Panc1 (cell line): ENCODE results near the gene PEDS1. TPM values are rescaled to one million over a fixed set of nuclear protein-coding genes. Genes with fewer than 3 reads are reported as not detected.
A peak's percentile ranks its signal among the peaks of the same experiment; 100 is the strongest.

Source experiments
- ATAC-seq: fragments of 200-7000 bp; cut with Tn5 transposase; 2 replicates; pipeline ENCODE4 v1.9.1; 2020; ENCODE audit warnings: mild to moderate bottlenecking, moderate library complexity
- BruUV-seq: library from RNA; stranded (reverse); fragments of 400-500 nt; replicated peaks from 2 replicates; lab custom pipeline; 2021; lab: Mats Ljungman, UMichigan
- CTCF ChIA-PET: fragments of 300-600 bp; sonication (Branson Sonifier 250); formaldehyde crosslinking; loops from one replicate; lab custom pipeline; 2022; ENCODE audit warnings: antibody characterized with exemption; lab: Charles Lee
- POLR2A ChIA-PET: fragments of 300-600 bp; sonication (Branson Sonifier 250); formaldehyde crosslinking; loops from one replicate; lab custom pipeline; 2022; ENCODE audit warnings: antibody characterized with exemption; lab: Charles Lee
- DNase-seq: peaks from one replicate; pipeline ENCODE4 v3.0.0-alpha.2; 2010; ENCODE audit warnings: low read depth, low spot score
- H3K27ac ChIP-seq: 2 replicates; pipeline ENCODE4 v1.5.1; 2011; ENCODE audit warnings: mild to moderate bottlenecking, low read length, inconsistent platforms
- H3K27me3 ChIP-seq: fragments of 200-500 bp; sonication (Bioruptor generic); 2 replicates; pipeline ENCODE4 v1.6.0; 2014; ENCODE audit warnings: low read length, inconsistent platforms; ENCODE audit not compliant: control insufficient read depth, insufficient read depth
- H3K36me3 ChIP-seq: fragments of 200-500 bp; sonication (Bioruptor generic); 2 replicates; pipeline ENCODE4 v1.5.1; 2014; ENCODE audit warnings: inconsistent platforms, mild to moderate bottlenecking, low read length, moderate library complexity; ENCODE audit not compliant: control insufficient read depth, insufficient read depth
- H3K4me1 ChIP-seq: 2 replicates; pipeline ENCODE4 v1.5.1; 2011; ENCODE audit warnings: inconsistent platforms, mild to moderate bottlenecking, low read length, moderate library complexity; ENCODE audit not compliant: control insufficient read depth, insufficient read depth
- H3K4me3 ChIP-seq, 2 experiments: 2 replicates each; pipeline ENCODE4 v1.5.1; 2011 to 2012; ENCODE audit warnings: low read depth in 2 of 2, low read length in 2 of 2, mild to moderate bottlenecking in 2 of 2, inconsistent platforms in 1 of 2, moderate library complexity in 1 of 2
- H3K9me3 ChIP-seq: fragments of 200-500 bp; sonication (Bioruptor generic); 2 replicates; pipeline ENCODE4 v1.5.1; 2014; ENCODE audit warnings: low read depth, mild to moderate bottlenecking, inconsistent platforms, low read length, moderate library complexity; ENCODE audit not compliant: control insufficient read depth, insufficient read depth
- CTCF ChIP-seq: fragments of 450-650 bp; IDR thresholded peaks from 2 replicates; pipeline ENCODE4 v1.5.1; 2017; ENCODE audit warnings: mild to moderate bottlenecking
- POLR2AphosphoS5 ChIP-seq: IDR thresholded peaks from 2 replicates; pipeline ENCODE4 v1.6.1; 2012; ENCODE audit warnings: mild to moderate bottlenecking, low read depth, low read length, moderate library complexity
- REST ChIP-seq, 2 experiments: IDR thresholded peaks; 2 replicates each; pipeline ENCODE4 v1.6.1; 2011 to 2012; ENCODE audit warnings: low read depth in 2 of 2, control low read depth in 1 of 2, low read length in 1 of 2, mild to moderate bottlenecking in 1 of 2, moderate library complexity in 1 of 2; ENCODE audit not compliant: insufficient read depth in 1 of 2
- SIN3A ChIP-seq: IDR thresholded peaks from 2 replicates; pipeline ENCODE4 v1.6.1; 2012; ENCODE audit warnings: low read depth, mild to moderate bottlenecking, low read length, moderate library complexity, borderline replicate concordance; ENCODE audit not compliant: insufficient read depth
- TCF7L2 ChIP-seq: IDR thresholded peaks from 2 replicates; pipeline ENCODE4 v1.6.1; 2011; ENCODE audit warnings: mild to moderate bottlenecking, low read depth, low read length, inconsistent platforms
- in situ Hi-C: cut with HindIII; loops from 2 replicates; pipeline ENCODE4 v1.10.0; 2016; ENCODE audit warnings: low sequenced_read_pairs, low pct_unique_long_range_greater_than_20kb
- intact Hi-C: fragments of 100-400 bp; cut with micrococcal nuclease; formaldehyde crosslinking; loops from one replicate; pipeline ENCODE4 v1.10.0; 2022; ENCODE audit not compliant: unreplicated experiment
- total RNA-seq: library from RNA; stranded (reverse); gene quantifications from one replicate; pipeline ENCODE4 v1.2.1, GENCODE V29; 2021; ENCODE audit not compliant: unreplicated experiment

Gene PEDS1
- total RNA-seq, 1 experiment from 2014 or later: 88.9 TPM

- DNase-seq (peak; percentile 90), ATAC-seq (peak; percentile 88)
- Histone ChIP-seq H3K36me3 (no peaks in the 10 kb centered on the region), H3K27me3 (no peaks in the 10 kb centered on the region), H3K4me1 (peaks cover 32% of the 10 kb centered on the region), H3K27ac (peak overlapping the region; percentile 96), H3K9me3 (no peaks in the 10 kb centered on the region), H3K4me3 (peak overlapping the region; percentile 61 to 77)
- no peak for TF ChIP-seq TCF7L2
- TF ChIP-seq SIN3A: peak; percentile 41; the same call in 1 of the 2 replicates
- TF ChIP-seq POLR2AphosphoS5: peak; percentile 52; the same call in 1 of the 2 replicates
- ChIA-PET POLR2A (interaction anchor here (0.5 to 1.1 kb wide), 2 partner anchors 23 to 37 kb away, joined by 4 to 5 read pairs; no protein-coding TSS in a partner anchor), CTCF (interaction anchor here (0.6 to 0.8 kb wide), 2 partner anchors 136 to 214 kb away, joined by 3 to 5 read pairs; no protein-coding TSS in a partner anchor)
- in situ Hi-C loops: no loop called here
- intact Hi-C loops: no loop called here
- BruUV-seq: no TSS peak
Observed at GRCh38 chr20:50115591-50116367, 37.7 kb downstream of the PEDS1 start.

- peak overlapping the region; percentile 96 for H3K27ac ChIP-seq
- no TSS peak for BruUV-seq
- peak overlapping the region; percentile 61 to 77 for H3K4me3 ChIP-seq
- H3K36me3 ChIP-seq: no peaks in the 10 kb centered on the region
- POLR2A ChIA-PET: interaction anchor here (0.6 to 1.1 kb wide), 2 partner anchors 24 to 179 kb away, joined by 4 to 8 read pairs; partner anchors contain the start of gene RNF114
- CTCF ChIA-PET: interaction anchor here (0.6 to 0.8 kb wide), 2 partner anchors 136 to 214 kb away, joined by 3 to 5 read pairs; no protein-coding TSS in a partner anchor
- intact Hi-C loops: no loop called here
- TF ChIP-seq TCF7L2: no peak
- no peak for TF ChIP-seq REST (IDR thresholded peaks at IDR 0.05; ENCODE audit: insufficient read depth in 1 of 2, low read depth in 2 of 2, low read length in 1 of 2)
- no peak for TF ChIP-seq POLR2AphosphoS5
- TF ChIP-seq SIN3A: no peak
- no peak for TF ChIP-seq CTCF
- peaks cover 37% of the 10 kb centered on the region for H3K4me1 ChIP-seq
- no peak for DNase-seq
- no peaks in the 10 kb centered on the region for H3K27me3 ChIP-seq
- in situ Hi-C loops: no loop called here
- no peak for ATAC-seq
- H3K9me3 ChIP-seq: no peaks in the 10 kb centered on the region
Observed at GRCh38 chr20:50115041-50115512, 38.4 kb downstream of the PEDS1 start.
